Mononuclear cell (primary cell): ENCODE measurements around the gene CCDC137. TPM values are rescaled to one million over a fixed set of nuclear protein-coding genes. Genes with fewer than 3 reads are reported as not detected.

Experiments
- H3K27me3 ChIP-seq: 2 replicates; pipeline ENCODE4 v1.6.0; 2011; ENCODE audit warnings: low read length, control low read depth; ENCODE audit not compliant: insufficient read depth
- H3K4me1 ChIP-seq: 2 replicates; pipeline ENCODE4 v1.5.1; 2011; ENCODE audit warnings: mild to moderate bottlenecking, low read length, control low read depth; ENCODE audit not compliant: insufficient read depth
- H3K4me3 ChIP-seq: 2 replicates; pipeline ENCODE4 v1.5.1; 2011; ENCODE audit warnings: mild to moderate bottlenecking, low read length, moderate library complexity
- H3K9me3 ChIP-seq: 2 replicates; pipeline ENCODE4 v1.5.1; 2011; ENCODE audit warnings: low read depth, mild to moderate bottlenecking, control low read depth, low read length
- total RNA-seq: library from RNA; depleted of rRNA; stranded (reverse); fragments of >200 nt; gene quantifications from one replicate; pipeline ENCODE4 v1.2.3, GENCODE V29; 2012

Gene CCDC137
- total RNA-seq, 1 donor: 4.4 TPM

DNA sequence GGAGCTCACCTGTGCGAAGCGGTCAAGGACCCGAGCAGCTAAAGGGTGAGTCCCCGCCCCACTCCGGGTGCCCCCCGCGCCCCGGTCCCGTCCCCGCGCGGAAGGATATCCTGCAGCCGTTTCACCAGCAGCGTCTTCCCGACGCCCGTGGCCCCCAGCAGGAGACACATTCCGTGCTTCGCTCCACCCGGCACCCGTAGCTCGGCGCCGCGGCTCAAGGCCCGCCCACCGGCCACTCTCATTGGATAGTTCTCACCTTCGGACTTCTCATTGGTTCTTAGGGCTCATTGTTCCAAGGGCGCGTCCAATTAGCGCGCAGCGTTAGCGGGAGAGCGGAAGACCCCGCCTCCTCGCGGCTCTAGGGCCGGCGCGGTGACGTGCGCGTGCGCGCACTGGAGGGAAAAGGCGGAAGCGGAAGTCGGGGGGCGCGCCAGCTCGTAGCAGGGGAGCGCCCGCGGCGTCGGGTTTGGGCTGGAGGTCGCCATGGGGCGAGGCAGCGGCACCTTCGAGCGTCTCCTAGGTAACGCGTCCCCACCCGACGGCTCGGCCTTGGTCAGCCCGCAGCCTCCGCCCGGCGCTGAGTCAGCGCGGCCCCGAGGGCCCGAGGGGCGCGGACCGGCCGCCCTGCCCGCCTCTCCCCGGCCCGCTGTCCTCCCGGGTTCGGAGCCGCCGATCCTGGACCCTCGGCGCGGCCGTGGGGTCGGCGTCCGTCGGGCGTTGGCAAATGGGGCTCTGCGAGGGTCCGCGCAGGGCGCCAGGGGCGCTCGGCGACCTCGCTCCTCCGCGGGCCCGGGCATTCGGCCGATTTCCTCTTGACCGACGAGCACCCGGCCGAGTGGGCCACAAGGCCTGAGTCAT lies 17.3 kb downstream of the CCDC137 start, which contains the start of the genes ARL16 and HGS:
ARL16 (minus strand) TSS at position 214 of the 858 bp plus-strand sequence; CDS start at position 170, 44 bp downstream.
HGS (plus strand) TSS at position 428 of the 858 bp plus-strand sequence; CDS start at position 484, 56 bp downstream.
- Histone ChIP-seq H3K27me3 (no peaks in the 10 kb centered on the region), H3K9me3 (no peaks in the 10 kb centered on the region), H3K4me1 (peaks cover 26% of the 10 kb centered on the region), H3K4me3 (peak within 1 kb of the TSS; percentile 78)

DNA sequence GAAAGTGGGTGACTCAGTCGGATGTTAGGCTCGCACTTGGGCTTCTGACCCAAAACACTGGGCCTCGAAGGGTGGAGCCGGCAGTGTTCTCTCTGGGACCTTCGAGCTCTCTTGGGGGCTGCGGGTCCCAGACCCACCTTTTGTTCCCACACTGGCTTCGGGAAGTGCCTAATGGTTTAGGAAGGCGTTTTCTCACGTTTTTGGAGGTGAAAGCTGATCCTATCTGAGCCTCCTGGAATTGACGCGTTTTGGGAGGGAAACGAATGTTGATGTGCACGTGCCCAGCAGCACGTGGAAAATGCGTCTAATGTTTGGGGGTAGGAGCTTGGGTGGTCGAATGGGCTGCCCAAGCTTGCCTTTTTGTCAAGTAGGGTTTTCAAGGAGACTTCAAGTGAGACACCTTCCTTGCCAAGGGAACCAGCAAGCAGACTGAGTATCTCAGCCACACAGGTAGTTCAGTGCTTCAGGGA lies 17.9 kb downstream of the CCDC137 start:
- peak overlapping the region; percentile 78 for H3K4me3 ChIP-seq
- no peaks in the 10 kb centered on the region for H3K9me3 ChIP-seq
- H3K27me3 ChIP-seq: no peaks in the 10 kb centered on the region
- H3K4me1 ChIP-seq: peaks cover 26% of the 10 kb centered on the region

DNA sequence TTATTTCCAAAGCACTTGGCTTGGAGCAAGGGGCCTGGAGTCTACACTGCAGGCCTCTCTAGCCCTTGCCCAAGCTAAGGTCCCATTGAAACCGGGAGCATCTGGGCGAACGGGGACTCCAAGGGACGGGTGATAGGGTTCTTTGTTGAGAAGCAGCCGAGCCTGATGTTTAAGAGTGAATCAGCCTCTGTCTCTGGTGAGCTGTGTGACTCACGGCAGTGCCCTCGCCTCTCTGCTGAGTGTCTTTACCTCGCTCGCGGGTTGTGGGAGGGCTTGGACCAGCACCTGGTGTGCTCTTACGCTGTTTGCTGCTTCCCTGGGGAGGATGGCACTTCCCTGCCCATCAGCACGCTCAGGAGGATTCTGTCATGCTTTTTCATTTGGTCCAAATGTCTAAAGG lies 18.6 kb downstream of the CCDC137 start:
- H3K9me3 ChIP-seq: no peaks in the 10 kb centered on the region
- peaks cover 26% of the 10 kb centered on the region for H3K4me1 ChIP-seq
- no peaks in the 10 kb centered on the region for H3K27me3 ChIP-seq
- no peak overlapping the region for H3K4me3 ChIP-seq

DNA sequence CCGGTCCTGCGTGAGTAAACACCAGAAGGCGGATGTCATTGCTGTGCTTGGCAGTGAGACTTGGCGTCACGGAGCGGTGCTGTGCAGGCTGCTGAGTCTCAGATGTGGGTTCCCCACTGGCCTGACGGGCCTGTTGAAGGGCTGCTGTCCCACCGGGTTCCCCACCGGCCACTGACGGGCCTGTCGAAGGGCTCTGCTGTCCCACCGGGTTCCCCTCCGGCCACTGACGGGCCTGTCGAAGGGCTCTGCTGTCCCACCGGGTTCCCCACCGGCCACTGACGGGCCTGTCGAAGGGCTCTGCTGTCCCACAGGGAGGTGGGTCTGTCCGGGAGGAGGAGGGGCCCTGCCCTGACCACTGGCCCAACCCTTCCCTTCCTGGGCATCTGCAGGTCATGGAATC lies 20.1 kb downstream of the CCDC137 start:
- peaks cover 26% of the 10 kb centered on the region for H3K4me1 ChIP-seq
- H3K4me3 ChIP-seq: no peak overlapping the region
- no peaks in the 10 kb centered on the region for H3K27me3 ChIP-seq
- H3K9me3 ChIP-seq: no peaks in the 10 kb centered on the region

DNA sequence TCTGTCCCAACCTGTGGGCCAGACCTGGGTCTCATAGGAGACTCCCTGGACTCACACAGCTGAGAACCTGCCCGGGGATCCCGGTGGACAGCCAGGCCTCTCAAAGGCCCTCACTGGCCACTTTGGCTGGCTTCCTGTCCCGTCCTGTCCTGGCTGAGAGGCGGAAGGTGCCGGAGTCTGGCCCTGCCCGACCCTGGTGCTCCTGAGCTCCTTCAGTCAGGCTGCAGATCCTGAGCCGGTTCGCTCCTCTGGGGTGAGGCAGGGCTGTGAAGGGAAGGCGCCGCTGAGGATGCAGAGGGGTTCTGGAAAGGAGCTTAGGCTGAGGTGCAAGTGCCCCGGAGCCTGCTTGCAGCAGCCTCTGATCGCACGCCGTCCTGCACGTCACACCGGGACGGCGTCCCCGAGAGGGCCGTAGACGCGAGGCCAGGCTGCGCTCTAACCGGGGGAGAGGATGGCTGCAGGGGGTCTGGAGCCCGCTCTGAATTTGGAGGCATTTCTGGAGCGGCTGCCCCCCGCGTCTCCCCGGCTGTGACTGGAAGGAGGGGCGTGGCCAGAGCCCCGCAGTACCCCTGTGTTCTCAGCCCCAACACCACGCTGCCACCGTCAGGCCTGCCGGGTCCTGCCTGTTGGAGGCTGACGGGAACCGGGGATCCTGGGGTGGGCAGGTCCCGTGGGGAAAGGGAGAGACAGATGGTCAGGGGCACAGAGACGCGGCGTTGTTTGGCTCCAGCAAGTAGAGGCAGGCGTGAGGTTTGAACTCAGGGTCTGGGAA lies 21.4 kb downstream of the CCDC137 start:
- H3K27me3 ChIP-seq: no peaks in the 10 kb centered on the region
- H3K4me3 ChIP-seq: no peak overlapping the region
- peaks cover 19% of the 10 kb centered on the region for H3K4me1 ChIP-seq
- no peaks in the 10 kb centered on the region for H3K9me3 ChIP-seq

DNA sequence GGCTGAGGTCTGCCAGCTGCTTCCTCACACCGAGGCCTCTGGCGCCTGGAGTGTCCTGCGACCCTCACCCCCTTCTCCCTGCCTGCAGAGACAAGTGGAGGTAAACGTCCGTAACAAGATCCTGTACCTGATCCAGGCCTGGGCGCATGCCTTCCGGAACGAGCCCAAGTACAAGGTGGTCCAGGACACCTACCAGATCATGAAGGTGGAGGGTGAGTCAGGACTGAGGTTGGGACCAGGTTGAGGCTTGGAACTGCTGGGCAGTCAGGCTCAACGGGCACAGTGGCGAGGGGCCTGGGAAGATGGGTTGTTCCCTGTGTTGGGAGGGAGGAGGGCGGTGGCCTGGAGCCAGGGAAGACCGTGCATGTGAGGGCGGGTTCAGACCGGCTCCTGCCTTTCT lies 22.1 kb downstream of the CCDC137 start:
- Histone ChIP-seq H3K27me3 (no peaks in the 10 kb centered on the region), H3K4me1 (peaks cover 16% of the 10 kb centered on the region), H3K4me3 (no peak overlapping the region), H3K9me3 (no peaks in the 10 kb centered on the region)

DNA sequence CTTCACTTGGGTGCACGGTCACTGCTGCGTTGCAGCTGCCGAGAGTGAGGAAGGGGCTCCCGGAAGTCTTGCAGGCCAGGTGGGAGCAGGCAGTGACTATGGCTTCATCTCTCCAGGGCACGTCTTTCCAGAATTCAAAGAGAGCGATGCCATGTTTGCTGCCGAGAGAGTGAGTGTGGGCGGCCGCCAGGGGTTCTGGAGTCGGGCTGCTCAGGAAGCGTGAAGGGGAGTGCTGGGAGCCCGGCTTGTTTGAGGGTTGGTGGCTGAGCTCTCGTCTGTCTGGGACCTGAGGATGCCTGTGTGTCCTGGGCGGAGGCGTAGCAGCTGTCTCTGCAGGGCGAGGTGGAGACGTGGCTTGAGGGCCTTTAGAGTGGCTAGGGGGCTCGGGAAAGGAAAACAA lies 23.5 kb downstream of the CCDC137 start:
- Histone ChIP-seq H3K4me3 (no peak overlapping the region), H3K9me3 (no peaks in the 10 kb centered on the region), H3K27me3 (no peaks in the 10 kb centered on the region), H3K4me1 (peaks cover 6% of the 10 kb centered on the region)

DNA sequence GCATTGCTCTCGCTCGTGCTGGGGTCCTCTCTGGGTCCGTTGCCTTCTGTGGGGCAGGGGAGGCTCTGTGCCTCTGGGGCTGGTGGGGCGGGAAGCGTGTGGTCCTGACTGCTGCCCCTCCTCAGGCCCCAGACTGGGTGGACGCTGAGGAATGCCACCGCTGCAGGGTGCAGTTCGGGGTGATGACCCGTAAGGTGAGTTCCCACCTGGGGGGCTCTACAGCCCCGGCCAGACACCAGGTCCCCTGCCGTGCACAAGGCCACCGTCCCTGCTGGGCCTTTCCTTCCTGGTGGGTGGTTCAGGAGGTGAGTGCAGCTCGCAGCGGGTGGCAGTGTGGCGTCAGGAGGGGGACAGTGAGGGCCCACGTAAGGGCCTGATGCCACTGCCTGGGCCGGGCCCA lies 24.0 kb downstream of the CCDC137 start:
- no peak overlapping the region for H3K4me3 ChIP-seq
- no peaks in the 10 kb centered on the region for H3K9me3 ChIP-seq
- peaks cover 2% of the 10 kb centered on the region for H3K4me1 ChIP-seq
- no peaks in the 10 kb centered on the region for H3K27me3 ChIP-seq

DNA sequence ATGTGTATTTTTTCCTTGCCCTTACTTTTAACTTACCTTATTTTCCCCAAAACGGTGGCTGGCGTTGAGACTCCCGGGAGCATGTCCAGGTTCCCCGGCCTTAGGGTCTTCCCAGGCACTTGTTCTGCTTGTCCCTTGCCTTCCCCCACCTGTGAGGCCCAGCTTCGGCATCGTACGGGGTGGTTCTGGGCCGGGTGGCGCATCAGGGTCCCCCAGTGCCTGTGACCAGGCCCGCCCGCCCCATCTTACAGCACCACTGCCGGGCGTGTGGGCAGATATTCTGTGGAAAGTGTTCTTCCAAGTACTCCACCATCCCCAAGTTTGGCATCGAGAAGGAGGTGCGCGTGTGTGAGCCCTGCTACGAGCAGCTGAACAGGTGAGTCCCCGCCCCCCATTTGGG lies 24.7 kb downstream of the CCDC137 start:
- no peak overlapping the region for H3K4me3 ChIP-seq

DNA sequence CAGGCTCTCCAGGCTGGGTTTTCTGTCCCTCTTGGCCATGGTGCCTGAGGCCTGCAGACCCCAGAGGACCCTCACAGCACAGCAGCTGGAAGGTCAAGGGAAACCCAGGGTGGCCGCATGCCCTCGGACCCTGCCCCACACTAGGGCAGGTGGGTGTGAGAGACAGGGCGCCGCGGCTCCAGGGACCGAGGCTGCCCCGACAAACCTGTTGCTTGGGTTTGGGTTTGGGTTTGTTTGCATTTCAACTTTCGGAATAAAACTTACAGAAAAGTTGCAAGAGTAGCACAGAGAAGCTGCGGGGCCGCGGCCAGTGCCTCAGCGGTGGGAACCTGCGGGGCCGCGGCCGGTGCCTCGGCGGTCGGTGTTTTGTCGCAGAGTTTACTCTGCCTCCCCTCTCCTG lies 25.1 kb downstream of the CCDC137 start:
- H3K9me3 ChIP-seq: no peaks in the 10 kb centered on the region
- H3K27me3 ChIP-seq: no peaks in the 10 kb centered on the region
- H3K4me3 ChIP-seq: no peak overlapping the region
- no peaks in the 10 kb centered on the region for H3K4me1 ChIP-seq

More for the DNA sequence above, 24.7 kb downstream of the CCDC137 start:
- no peaks in the 10 kb centered on the region for H3K9me3 ChIP-seq
- H3K4me1 ChIP-seq: no peaks in the 10 kb centered on the region
- H3K27me3 ChIP-seq: no peaks in the 10 kb centered on the region

DNA sequence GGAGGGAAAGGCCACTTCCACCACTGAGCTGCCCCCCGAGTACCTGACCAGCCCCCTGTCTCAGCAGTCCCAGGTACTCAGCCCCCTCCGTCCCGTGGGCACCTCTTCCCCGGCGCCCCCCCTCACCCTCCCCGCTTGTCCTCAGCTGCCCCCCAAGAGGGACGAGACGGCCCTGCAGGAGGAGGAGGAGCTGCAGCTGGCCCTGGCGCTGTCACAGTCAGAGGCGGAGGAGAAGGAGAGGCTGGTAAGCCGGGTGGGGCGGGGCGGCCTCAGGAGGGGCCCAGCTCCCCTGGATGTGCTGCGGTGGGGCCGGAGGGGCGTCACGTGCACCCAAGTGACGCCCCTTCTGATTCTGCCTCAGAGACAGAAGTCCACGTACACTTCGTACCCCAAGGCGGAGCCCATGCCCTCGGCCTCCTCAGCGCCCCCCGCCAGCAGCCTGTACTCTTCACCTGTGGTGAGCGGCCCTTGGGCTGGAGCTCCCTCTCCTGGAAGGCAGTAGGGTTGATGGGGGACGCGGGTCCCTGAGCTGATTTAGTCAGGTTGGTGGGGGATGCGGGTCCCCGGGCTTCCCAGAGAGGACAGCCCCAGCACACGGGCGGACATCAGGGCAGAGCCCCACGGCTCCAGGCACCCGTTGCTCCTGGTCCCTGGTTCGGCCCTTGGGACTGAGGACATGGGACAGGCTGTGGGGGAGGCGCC lies 27.1 kb downstream of the CCDC137 start:
- Histone ChIP-seq H3K27me3 (no peaks in the 10 kb centered on the region), H3K4me1 (no peaks in the 10 kb centered on the region), H3K4me3 (no peak overlapping the region), H3K9me3 (no peaks in the 10 kb centered on the region)

DNA sequence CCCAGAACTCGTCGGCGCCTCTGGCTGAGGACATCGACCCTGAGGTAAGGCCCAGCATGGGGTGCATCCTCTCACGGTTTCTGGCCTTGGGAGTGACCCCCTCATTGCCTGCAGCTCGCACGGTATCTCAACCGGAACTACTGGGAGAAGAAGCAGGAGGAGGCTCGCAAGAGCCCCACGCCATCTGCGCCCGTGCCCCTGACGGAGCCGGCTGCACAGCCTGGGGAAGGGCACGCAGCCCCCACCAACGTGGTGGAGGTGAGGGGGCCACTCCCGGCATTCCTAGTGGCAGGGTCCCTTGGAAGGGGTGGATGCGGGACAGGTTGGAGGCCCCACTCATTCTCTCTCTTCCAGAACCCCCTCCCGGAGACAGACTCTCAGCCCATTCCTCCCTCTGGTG lies 28.3 kb downstream of the CCDC137 start:
- no peaks in the 10 kb centered on the region for H3K27me3 ChIP-seq
- H3K4me1 ChIP-seq: no peaks in the 10 kb centered on the region
- H3K9me3 ChIP-seq: no peaks in the 10 kb centered on the region
- H3K4me3 ChIP-seq: no peak overlapping the region

DNA sequence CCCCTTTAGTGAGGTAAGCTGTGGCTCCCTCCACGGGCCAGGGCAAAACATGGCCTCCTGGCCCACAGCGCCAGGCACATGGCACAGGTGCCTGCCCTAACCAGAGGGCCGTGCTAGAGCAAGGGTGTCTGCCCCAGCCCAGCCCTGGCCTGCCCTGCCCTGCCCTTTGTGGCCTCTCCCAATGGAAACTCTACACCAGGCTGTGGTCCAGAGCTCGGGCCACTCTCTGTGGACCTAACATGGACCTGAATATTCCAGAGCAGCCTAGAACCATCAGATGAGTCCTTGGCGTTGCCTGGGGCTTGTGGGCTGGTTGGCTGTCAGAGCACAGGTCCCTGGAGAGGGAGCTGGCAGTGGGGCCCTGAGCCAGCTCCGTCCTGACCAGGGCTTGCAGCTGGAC lies 28.7 kb downstream of the CCDC137 start:
- no peaks in the 10 kb centered on the region for H3K4me1 ChIP-seq
- H3K4me3 ChIP-seq: no peak overlapping the region
- H3K9me3 ChIP-seq: no peaks in the 10 kb centered on the region
- H3K27me3 ChIP-seq: no peaks in the 10 kb centered on the region

DNA sequence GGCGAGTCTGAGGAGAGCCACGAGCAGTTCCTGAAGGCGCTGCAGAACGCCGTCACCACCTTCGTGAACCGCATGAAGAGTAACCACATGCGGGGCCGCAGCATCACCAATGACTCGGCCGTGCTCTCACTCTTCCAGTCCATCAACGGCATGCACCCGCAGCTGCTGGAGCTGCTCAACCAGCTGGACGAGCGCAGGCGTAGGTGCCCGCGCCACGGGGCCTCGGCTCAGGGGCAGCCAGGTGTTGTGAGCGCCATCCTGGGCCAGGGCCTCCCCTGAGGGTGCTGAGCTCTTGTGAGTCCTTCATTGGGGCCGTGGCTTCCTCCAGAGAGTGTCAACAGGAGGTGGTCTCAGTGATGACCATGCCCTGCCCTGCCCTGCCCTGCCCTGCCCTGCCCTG lies 29.3 kb downstream of the CCDC137 start:
- Histone ChIP-seq H3K9me3 (no peaks in the 10 kb centered on the region), H3K27me3 (no peaks in the 10 kb centered on the region), H3K4me1 (no peaks in the 10 kb centered on the region), H3K4me3 (no peak overlapping the region)
